KOPT-K1 (cell line): ENCODE results near the gene PXT1.
A peak's percentile ranks its signal among the peaks of the same experiment; 100 is the strongest.
"Not testable (repeated sequence)": the region's sequence is repeated elsewhere in the genome, so short reads cannot be mapped to it uniquely, and the experiment has no call there.

Experiments used
- H3K27ac ChIP-seq: fragments of 200-600 bp; sonication (generic); 2 replicates; pipeline ENCODE4 v1.5.1; 2016; ENCODE audit warnings: antibody characterized with exemption, mild to moderate bottlenecking, low read depth, low read length; ENCODE audit not compliant: poor library complexity, severe bottlenecking
- H3K36me3 ChIP-seq: fragments of 200-600 bp; sonication (generic); 2 replicates; pipeline ENCODE4 v1.5.1; 2017; ENCODE audit warnings: antibody characterized with exemption, mild to moderate bottlenecking, low read length, moderate library complexity; ENCODE audit not compliant: insufficient read depth
- H3K9me3 ChIP-seq: fragments of 200-600 bp; sonication (generic); 2 replicates; pipeline ENCODE4 v1.5.1; 2017; ENCODE audit warnings: antibody characterized with exemption, low read length, mild to moderate bottlenecking; ENCODE audit not compliant: insufficient read depth, poor library complexity, severe bottlenecking

PXT1 gene

DNA sequence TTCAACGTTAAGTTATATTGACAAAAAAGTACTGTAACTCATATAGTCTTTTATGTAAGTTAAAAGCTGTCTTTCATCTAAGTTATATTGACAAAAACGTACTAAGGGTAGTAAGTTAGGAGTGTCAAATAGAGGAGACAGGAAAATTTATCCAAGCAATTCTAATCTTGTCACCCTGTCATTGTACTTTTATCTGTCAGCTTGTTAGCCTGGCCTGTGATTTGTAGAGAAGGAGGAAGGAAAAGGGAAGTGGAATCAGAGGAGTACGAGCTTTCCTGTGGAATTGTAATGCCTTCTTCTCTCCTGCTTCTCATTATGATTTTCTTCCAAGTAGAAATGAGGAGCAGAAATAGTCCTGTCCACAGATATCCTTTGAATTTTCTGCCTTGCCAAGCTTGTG lies 19.0 kb upstream of the PXT1 start:
- Histone ChIP-seq H3K27ac (no peak overlapping the region), H3K9me3 (no peaks in the 10 kb centered on the region), H3K36me3 (peaks cover 2% of the 10 kb centered on the region; the same call in 1 of the 2 replicates)

DNA sequence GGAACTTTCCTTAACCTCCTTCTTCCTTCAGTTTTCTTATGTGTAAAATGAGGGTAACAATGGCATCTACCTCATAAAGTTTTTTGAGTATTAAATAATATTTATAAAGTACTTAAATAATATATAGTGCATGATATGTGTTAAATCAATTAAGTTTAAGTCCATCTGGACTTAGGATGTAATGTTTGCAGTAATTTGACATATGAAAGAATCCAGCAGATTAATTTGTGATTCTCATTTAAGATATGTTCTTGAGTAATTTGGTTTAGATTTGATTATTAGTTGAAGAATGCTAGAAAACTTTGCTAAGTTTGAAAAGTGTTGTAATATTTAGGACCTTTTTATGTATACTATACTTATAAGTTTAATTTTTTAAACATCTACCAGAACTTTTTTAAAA lies 18.3 kb upstream of the PXT1 start:
- no peak overlapping the region for H3K27ac ChIP-seq
- no peaks in the 10 kb centered on the region for H3K9me3 ChIP-seq
- H3K36me3 ChIP-seq: peaks cover 5% of the 10 kb centered on the region; the same call in 1 of the 2 replicates

DNA sequence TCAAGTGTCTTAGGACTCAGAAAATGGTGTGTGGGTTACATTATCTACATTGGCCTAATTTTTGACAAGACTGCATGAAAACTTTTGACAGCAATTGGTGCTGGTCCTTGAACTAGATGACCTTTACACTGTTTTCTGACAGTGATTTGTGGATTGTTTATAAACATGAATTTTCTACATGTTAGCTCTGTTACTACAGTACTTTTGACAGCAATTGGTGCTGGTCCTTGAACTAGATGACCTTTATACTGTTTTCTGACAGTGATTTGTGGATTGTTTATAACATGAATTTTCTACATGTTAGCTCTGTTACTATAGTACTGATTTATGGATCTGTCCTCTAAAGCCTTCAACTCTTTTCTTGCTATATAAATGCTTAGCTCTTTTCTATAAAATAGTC lies 16.8 kb upstream of the PXT1 start:
- H3K36me3 ChIP-seq: peaks cover 8% of the 10 kb centered on the region; the same call in 1 of the 2 replicates
- no peaks in the 10 kb centered on the region for H3K9me3 ChIP-seq
- no peak overlapping the region for H3K27ac ChIP-seq

GRCh38 chr6:36455486-36456027 lies 12.9 kb upstream of the PXT1 start:
- peaks cover 26% of the 10 kb centered on the region for H3K36me3 ChIP-seq
- no peak overlapping the region for H3K27ac ChIP-seq
- H3K9me3 ChIP-seq: no peaks in the 10 kb centered on the region

- peaks cover 43% of the 10 kb centered on the region for H3K36me3 ChIP-seq
- not testable (repeated sequence) for H3K27ac ChIP-seq
Observed at GRCh38 chr6:36452897-36453296, 10.2 kb upstream of the PXT1 start.

GRCh38 chr6:36449173-36449572 lies 6.5 kb upstream of the PXT1 start:
- H3K27ac ChIP-seq, H3K9me3 ChIP-seq: not testable (repeated sequence)
- peaks cover 38% of the 10 kb centered on the region for H3K36me3 ChIP-seq

More at GRCh38 chr6:36452897-36453296, 10.2 kb upstream of the PXT1 start:
- not testable (repeated sequence) for H3K9me3 ChIP-seq

DNA sequence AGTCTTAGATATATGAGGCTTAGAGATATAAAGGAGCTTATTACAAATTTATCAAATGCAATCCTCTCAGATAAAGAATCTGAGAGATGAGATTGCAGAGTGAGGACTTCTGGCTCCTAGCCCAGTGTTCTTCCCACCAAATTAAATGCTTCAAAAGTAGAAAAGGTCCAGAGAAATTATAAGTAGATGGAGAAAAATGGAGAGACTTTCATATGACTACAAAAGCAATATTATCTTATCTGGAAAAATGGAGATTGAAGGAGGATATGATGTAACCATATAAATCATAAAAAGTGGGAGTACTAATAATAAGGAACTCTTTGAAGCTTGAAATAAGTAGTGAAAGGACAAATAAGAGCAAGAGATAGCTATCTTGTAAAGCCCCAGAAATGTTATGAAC lies 3.0 kb upstream of the PXT1 start:
- H3K27ac ChIP-seq: no peak overlapping the region
- H3K9me3 ChIP-seq: peaks cover 8% of the 10 kb centered on the region
- peaks cover 20% of the 10 kb centered on the region for H3K36me3 ChIP-seq

GRCh38 chr6:36444470-36444869 lies 1.8 kb upstream of the PXT1 start:
- peaks cover 18% of the 10 kb centered on the region for H3K36me3 ChIP-seq
- H3K27ac ChIP-seq: no peak overlapping the region
- H3K9me3 ChIP-seq: peaks cover 8% of the 10 kb centered on the region

- Histone ChIP-seq H3K27ac (peak overlapping the region; percentile 80), H3K36me3 (peaks cover 10% of the 10 kb centered on the region), H3K9me3 (peaks cover 3% of the 10 kb centered on the region)
Observed at GRCh38 chr6:36443471-36444428, 1.1 kb upstream of the PXT1 start.

DNA sequence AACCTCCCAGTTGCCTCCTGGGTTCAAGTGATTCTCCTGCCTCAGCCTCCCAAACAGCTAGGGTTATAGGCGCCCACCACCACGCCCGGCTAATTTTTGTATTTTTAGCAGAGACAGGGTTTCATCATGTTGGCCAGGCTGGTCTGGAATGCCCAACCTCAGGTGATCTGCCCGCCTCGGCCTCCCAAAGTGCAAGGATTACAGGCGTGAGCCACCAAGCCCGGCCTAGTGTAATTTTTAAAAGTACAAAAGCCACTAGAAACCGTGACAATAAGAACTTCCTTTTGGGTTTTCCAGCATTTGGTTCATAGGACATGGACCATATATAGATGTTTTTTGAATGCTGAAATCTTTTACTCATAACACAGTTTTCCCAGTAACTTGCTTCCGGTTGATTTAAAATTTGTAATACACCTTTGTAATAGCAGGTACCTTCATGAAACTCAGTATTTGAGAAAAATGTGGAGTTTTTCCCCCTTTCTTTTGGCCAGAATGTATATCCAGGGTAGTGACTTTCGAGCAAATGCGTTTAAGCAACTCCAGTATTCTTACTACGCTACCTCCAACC lies 467 bp downstream of the PXT1 start:
- H3K9me3 ChIP-seq: no peaks in the 10 kb centered on the region
- H3K36me3 ChIP-seq: peaks cover 3% of the 10 kb centered on the region; the same call in 1 of the 2 replicates
- H3K27ac ChIP-seq: peak overlapping the region; percentile 80

DNA sequence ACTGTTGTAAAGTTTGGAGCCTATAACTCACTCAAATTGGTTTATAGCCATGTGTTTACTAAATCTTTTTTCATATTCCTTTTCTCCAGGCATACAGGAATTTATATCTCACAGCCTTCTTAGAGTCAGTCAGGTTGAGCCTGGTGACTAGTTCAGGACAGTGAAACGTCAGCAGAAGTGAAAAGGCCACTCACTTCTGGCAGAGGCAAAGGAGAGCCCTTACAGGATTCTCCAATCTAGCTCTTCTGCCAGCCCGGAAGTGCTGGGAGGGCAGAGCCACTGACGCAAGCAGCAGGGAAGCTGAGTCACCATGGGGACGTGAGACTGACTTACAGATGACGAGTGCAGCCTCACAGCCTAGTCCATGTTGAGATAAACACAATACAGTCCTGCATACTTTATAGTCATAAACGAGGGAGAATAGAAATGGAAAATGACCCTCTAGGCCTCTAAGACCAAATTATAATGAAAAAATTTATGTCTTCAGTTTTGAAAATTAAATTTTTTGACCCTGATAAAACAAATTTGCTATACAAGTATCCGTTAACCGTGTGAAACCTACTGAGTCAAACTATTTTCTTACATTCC lies 1.3 kb downstream of the PXT1 start:
- Histone ChIP-seq H3K27ac (peak overlapping the region; percentile 36), H3K36me3 (no peaks in the 10 kb centered on the region), H3K9me3 (no peaks in the 10 kb centered on the region)

DNA sequence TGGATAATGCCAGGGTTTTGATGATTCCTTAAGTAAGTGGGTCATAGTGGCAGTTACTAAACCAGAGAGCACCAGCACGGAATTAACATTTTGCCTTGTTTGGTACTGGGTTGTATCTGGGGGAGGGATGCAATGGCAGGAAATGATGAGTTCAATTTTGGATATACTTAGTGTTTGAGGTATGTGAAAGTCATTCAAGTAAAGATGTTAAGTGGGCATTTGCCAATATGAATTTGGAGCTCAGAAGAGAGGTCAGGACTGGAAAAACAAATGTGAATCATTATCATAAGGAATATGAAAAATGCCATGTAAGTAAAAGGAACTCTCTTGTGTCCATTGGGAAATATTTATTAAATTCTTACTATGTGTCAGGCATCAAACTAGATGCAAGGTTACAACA lies 6.2 kb downstream of the PXT1 start:
- Histone ChIP-seq H3K36me3 (no peaks in the 10 kb centered on the region), H3K9me3 (no peaks in the 10 kb centered on the region), H3K27ac (no peak overlapping the region)

DNA sequence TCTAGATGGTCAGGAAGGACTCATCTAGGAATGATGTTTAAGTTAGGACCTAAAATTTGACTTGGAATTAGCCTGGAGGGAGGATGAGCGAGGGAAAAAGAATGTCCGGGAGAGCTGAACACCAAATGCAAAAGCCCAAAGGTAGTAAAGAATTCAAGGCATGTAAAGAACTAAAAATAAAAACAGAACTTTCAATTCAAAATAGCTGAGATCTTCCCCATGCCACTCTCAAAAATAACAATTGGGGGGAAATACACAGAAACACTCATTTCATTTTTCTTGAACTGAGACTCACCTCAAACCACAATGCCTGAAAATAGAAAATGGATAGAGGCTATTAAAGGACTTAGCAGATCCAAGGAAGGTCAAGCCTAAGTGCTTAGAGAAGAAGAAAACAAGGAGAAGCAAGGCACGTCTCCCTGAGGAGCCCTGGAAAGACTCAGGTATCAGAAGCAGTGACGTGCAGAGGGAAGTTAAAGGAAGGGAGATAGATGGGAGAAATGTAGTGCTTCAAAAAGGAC lies 10.4 kb downstream of the PXT1 start:
- H3K36me3 ChIP-seq: no peaks in the 10 kb centered on the region
- H3K9me3 ChIP-seq: no peaks in the 10 kb centered on the region
- H3K27ac ChIP-seq: no peak overlapping the region

DNA sequence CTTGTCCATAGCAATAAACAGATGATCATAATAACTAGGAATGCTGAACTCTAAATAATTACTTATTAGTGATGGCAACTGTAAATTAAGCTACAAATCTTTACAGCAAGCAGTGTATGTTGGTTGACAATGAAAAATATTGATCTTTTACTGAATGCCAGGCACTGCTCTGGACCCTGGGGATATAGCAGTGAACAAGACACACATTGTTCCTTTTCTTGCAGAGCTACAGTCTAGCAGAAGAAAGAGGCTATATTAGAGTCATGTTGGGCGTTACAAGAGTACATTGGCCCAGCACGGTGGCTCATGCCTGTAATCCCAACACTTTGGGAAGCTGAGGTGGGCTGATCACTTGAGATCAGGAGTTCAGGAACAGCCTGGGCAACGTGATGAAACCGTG lies 11.5 kb downstream of the PXT1 start:
- no peaks in the 10 kb centered on the region for H3K9me3 ChIP-seq
- H3K27ac ChIP-seq: no peak overlapping the region
- no peaks in the 10 kb centered on the region for H3K36me3 ChIP-seq

DNA sequence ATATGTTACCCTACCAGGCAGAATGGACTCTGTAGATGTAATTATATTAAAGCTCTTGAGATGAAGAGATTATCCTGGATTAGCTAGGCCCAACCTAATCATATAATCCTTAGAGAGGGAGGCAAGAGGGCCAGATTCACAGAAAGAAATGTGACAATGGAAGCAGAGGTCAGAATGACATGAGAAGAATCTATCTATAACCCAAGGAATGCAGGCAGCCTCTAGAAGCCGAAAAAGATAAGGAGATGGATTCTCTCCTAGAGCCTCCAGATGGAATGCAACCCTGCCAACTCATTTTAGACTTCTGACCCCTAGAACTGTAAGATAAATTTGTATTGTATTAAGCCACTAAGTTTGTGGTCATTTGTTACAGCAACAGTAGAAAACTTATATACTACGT lies 12.3 kb downstream of the PXT1 start:
- H3K36me3 ChIP-seq: no peaks in the 10 kb centered on the region
- no peaks in the 10 kb centered on the region for H3K9me3 ChIP-seq
- no peak overlapping the region for H3K27ac ChIP-seq
